Measurements from ENCODE around the gene CAMTA1.

- TF ChIP-seq, protein P1, sequence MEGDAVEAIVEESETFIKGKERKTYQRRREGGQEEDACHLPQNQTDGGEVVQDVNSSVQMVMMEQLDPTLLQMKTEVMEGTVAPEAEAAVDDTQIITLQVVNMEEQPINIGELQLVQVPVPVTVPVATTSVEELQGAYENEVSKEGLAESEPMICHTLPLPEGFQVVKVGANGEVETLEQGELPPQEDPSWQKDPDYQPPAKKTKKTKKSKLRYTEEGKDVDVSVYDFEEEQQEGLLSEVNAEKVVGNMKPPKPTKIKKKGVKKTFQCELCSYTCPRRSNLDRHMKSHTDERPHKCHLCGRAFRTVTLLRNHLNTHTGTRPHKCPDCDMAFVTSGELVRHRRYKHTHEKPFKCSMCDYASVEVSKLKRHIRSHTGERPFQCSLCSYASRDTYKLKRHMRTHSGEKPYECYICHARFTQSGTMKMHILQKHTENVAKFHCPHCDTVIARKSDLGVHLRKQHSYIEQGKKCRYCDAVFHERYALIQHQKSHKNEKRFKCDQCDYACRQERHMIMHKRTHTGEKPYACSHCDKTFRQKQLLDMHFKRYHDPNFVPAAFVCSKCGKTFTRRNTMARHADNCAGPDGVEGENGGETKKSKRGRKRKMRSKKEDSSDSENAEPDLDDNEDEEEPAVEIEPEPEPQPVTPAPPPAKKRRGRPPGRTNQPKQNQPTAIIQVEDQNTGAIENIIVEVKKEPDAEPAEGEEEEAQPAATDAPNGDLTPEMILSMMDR (conservative IDR thresholded peaks at IDR 0.05; ENCODE audit: low read length), result no peak
- no peak for TF ChIP-seq EZH2phosphoT487 (IDR thresholded peaks at IDR 0.05; ENCODE audit: borderline replicate concordance, low read depth, low read length)
Observed at GRCh38 chr1:6762060-6762459, 23.2 kb upstream of the CAMTA1 start.
